Activated CD4-positive, CD25-positive, alpha-beta regulatory T cell treated with anti-CD3 and anti-CD28 coated beads, Interleukin-2, amount 50 U/mL, for 16 hours (primary cell): ENCODE measurements around the gene HMGN2.
"Not testable (repeated sequence)": the region's sequence is repeated elsewhere in the genome, so short reads cannot be mapped to it uniquely, and the experiment has no call there.

Experiments
- DNase-seq: peaks from one replicate; pipeline ENCODE4 v3.0.0-alpha.2; 2020; ENCODE audit warnings: low read depth, low spot score

Gene HMGN2

DNA sequence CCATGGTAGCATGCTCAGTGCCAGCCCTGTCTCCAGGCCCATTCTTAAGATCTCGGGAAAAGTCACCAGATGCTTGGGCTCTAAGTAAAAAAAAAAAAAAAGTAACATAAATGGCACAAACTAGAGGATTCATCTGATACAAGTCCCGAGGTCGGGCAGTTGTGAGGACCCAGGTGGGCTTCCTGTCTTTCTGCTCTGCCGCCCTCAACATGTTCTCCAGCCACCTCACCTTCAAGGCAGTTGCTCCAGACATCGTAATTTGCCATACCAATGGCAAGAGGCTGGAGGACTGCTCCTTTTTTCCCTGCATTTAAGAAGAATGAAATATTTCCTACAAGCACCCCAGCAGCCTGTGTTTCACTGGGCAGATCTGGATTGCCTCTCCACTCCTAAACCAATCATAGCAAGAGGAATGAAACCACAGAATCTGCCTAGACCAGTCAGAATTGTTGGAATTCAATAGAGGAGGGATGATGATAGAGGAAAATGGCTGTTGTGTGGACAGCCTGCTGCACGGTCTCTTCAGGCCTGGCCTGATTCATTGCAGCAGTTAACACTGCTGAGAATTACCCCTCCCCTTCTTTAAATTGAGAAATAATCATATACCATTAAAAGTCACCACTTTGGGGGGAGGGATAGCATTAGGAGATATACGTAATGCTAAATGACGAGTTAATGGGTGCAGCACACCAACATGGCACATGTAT is 5.4 kb downstream of the HMGN2 start:
- no peak for DNase-seq

GRCh38 chr1:26478159-26478558 is 5.9 kb downstream of the HMGN2 start:
- no peak for DNase-seq

GRCh38 chr1:26478988-26479387 is 6.7 kb downstream of the HMGN2 start:
- DNase-seq = no peak

GRCh38 chr1:26482921-26483320 is 10.7 kb downstream of the HMGN2 start:
- DNase-seq = no peak

DNA sequence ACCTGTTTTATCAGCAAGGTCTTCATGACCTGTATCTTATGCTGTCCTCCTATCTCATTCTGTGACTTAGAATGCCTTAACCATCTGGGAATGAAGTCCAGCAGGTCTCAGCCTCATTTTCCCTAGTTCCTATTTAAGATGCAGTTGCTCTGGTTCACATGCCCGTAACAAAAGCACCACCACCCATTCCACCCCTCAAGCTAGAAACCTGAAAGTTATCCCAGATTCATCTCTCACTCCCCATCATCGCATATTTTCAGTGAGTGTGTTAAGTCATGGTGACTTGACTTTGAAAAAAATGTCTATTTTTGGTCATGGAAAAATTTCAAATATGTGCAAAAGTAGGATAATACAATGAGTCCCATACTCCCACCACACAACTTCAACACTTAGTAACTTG is 11.7 kb downstream of the HMGN2 start:
- no peak for DNase-seq

GRCh38 chr1:26490155-26490554 is 17.9 kb downstream of the HMGN2 start:
- DNase-seq = no peak

DNA sequence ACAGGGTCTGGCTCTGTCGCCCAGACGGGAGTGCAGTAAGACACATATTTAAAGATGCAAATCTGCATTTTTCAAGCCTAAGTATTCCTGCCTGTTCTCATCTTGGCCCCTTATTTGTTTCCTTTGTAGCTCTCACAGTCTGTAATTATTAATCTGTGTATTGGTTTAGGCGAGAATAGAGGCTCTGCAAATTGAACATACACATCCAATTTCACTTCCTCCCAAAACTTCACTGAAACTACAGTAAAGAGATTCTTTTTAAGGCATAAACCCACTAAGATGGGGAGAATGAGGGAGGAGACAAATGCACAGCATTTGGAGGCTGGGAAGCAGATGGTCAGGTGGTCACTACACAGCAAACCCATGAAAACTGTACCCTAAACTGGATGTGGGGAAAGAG is 21.0 kb downstream of the HMGN2 start:
- DNase-seq = no peak

- no peak for DNase-seq
Measured at GRCh38 chr1:26493938-26494337, 21.7 kb downstream of the HMGN2 start.

- no peak for DNase-seq
Measured at GRCh38 chr1:26496861-26497260, 24.6 kb downstream of the HMGN2 start.

GRCh38 chr1:26498894-26499293 is 26.7 kb downstream of the HMGN2 start:
- DNase-seq = no peak

DNA sequence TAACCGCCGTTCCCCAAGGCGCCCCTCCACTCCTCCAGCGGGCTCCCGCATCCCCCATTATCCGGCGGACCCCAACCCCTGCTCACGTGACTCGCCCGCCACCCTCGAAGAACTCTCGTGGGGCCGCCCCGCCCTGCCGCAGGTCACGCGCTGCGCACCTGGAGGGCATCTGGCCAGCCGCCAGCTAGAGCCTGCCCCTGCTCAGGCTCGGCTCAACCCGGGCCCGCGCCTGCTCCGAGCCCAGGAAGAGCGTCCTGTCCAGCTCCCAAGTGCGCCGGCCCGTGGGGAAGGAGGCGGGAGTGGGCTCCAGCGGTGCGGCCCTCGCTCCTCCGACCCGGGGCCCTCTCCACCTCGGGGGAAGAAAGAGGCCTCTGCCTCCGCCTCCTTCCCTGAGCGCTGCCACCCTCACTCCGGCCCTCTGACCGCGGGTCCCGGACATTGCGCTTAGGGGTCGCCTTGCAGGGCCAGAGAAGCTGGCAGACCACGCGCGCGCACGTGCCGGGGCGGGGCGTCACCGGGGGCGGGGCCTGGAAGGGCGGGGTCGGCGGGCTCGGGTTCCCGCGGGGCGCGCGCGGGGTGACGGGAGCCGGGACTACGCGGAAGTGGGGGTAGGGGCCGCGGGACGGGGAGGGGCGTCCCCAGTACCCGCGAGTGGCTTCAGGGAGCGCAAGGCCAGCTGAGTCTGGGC is 28.4 kb downstream of the HMGN2 start:
- DNase-seq = peak; percentile 82

DNA sequence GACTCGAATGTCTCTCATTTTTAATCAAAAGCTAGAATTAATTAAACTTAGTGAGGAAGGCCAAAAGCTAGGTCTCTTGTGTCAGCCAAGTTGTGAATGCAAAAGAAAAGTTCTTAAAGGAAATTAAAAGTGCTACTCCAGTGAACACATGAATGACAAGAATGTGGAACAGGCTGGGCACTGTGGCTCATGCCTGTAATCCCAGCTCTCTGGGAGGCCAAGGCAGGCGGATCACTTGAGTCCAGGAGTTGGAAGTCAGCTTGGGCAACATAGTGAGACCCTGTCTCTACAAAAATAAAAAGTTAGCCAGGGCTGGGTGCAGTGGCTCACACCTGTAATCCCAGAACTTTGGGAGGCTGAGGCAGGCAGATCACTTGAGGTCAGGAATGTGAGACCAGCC is 38.5 kb downstream of the HMGN2 start:
- DNase-seq = not testable (repeated sequence)

DNA sequence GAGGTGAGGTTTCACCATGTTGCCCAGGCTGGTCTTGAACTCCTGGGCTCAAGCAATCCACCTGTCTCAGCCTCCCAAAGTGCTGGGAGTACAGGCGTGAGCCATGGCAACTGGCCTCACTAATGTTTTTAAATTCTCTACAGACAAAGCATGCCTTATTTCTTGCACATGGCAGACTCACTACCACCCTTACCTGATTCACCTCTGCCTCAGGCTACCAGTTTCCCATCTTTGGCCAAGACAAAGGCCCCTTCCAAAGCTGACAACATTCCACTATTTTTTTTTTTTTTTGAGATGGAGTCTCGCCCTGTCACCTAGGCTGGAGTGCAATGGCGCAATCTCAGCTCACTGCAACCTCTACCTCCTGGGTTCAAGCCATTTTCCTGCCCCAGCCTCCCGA is 43.6 kb downstream of the HMGN2 start:
- not testable (repeated sequence) for DNase-seq

DNA sequence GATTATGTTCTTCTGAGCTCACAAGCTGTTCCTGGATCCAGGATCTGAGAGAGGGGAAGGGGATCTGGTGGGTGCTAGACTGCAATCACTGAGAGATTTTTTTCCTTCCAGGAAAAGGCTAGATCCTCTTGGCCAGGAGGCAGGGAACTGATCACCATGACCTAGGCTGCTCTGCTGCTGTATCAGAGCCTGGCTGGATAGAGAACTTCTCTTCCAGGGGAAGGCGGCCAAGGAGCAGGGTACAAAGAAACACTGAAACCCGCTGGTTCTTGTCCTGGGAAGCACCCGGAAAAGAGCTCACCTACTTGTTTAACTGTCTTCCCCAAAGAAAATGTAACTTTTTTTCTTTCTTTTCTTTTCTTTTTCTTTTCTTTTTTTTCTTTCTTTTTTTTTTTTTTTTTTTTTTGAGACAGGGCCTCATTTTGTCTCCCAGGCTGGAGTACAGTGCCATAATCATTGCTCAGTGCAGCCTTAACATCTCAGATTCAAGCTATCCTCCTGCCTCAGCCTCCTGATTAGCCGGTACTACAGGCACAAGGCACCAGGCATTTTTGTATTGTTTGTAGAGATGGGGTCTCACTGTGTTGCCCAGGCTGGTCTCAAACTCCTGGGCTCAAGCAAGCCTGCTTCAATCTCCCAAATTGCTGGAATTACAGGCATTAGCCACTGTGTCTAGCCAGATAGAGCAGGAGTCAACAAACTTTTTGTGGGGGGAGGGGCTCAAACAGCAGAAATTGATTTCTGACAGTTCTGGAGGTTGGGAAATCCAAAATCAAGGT is 44.9 kb downstream of the HMGN2 start:
- no peak for DNase-seq

DNA sequence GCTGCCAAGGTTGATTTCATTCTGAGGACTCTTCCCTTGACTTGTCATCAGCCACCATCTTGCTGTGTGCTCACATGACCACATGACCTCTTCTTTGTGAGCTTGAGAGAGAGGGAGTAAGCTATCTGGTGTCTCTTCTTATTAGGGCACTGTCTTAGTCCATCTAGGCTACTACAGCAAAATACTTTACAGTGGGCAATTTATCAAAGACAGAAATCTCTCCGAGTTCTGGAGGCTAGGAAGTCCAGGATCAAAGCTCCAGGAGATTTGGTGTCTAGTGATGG is 45.5 kb downstream of the HMGN2 start:
- no peak for DNase-seq

DNA sequence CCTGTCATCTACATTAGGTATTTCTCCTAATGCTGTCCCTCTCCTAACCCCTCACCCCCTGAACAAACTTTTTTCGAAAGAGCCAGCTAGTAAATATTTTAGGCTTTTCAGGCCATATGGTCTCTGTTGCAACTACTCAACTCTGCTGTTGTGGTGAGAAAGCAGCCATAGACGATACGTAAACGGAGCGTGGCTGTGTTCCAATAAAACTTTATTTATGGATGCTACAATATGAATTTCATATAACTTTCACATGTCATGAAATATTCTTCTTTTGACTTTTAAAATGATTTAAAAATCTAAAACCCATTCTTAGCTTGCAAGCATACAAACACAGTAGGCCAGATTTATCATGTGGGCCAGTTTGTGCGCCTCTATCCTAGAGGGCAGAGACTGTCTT is 46.1 kb downstream of the HMGN2 start:
- no peak for DNase-seq

- no peak for DNase-seq
Measured at GRCh38 chr1:26520339-26520738, 48.1 kb downstream of the HMGN2 start.

- DNase-seq = no peak
Measured at GRCh38 chr1:26521669-26522030, 49.4 kb downstream of the HMGN2 start.

GRCh38 chr1:26522073-26522472 is 49.8 kb downstream of the HMGN2 start:
- DNase-seq = no peak

DNA sequence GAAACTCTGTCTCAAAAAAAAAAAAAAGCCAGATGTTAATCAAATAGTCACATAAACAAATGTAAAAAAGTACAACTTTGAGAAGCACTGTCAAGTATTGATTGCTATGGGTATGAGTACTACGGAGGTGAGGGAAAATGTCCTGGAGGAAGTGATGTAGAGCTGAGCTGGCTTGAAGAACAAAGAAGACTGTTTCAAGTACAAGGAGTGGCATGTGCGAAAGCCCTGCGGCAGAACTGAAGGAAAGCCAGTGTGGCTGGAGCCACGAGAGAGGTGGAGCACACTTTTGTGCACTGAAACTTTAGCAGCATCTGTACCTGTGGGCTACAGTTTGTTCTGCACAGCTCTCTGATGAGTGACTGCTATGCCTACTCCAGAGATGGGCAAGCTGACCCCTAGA is 51.9 kb downstream of the HMGN2 start:
- no peak for DNase-seq
